PC-9 (cell line): Measurements from ENCODE around the gene CDHR2. TPM values are rescaled to one million over a fixed set of nuclear protein-coding genes. Genes with fewer than 3 reads are reported as not detected.

ENCODE experiments used
- BruUV-seq: library from RNA; stranded (reverse); fragments of 400-500 nt; replicated peaks from 2 replicates; lab custom pipeline; 2021; lab: Mats Ljungman, UMichigan
- CTCF ChIA-PET: fragments of 300-600 bp; sonication (Branson Sonifier 250); formaldehyde crosslinking; loops from one replicate; lab custom pipeline; 2022; ENCODE audit warnings: antibody characterized with exemption; lab: Charles Lee
- POLR2A ChIA-PET: fragments of 300-600 bp; sonication (Branson Sonifier 250); formaldehyde crosslinking; loops from one replicate; lab custom pipeline; 2022; ENCODE audit warnings: antibody characterized with exemption; ENCODE audit not compliant: unreplicated experiment; lab: Charles Lee
- DNase-seq, 2 experiments: peaks; one replicate each; pipeline versions ENCODE4 v3.0.0 to v3.0.0-alpha.2; 2015 to 2022; ENCODE audit warnings: mixed read lengths in 1 of 2
- H2AFZ ChIP-seq: fragments of 200-600 bp; sonication (generic); 2 replicates; pipeline ENCODE4 v1.8.1; 2017; ENCODE audit warnings: antibody characterized with exemption
- H3F3A ChIP-seq: fragments of 200-600 bp; sonication (generic); 2 replicates; pipeline ENCODE4 v1.8.1; 2017; ENCODE audit warnings: antibody characterized with exemption, mild to moderate bottlenecking, low read depth; ENCODE audit not compliant: insufficient read depth
- H3K27ac ChIP-seq: fragments of 200-600 bp; sonication (generic); 2 replicates; pipeline ENCODE4 v1.6.1; 2016; ENCODE audit warnings: mixed run types
- H3K27me3 ChIP-seq: fragments of 200-600 bp; sonication (generic); 2 replicates; pipeline ENCODE4 v1.6.1; 2016; ENCODE audit warnings: low read depth, mixed run types; ENCODE audit not compliant: insufficient read depth
- H3K36me3 ChIP-seq: fragments of 200-600 bp; sonication (generic); 2 replicates; pipeline ENCODE4 v1.6.1; 2016; ENCODE audit warnings: low read depth, mixed run types
- H3K4me1 ChIP-seq: fragments of 200-600 bp; sonication (generic); replicated peaks from 2 replicates; pipeline ENCODE4 v1.6.1; 2016; ENCODE audit warnings: mixed run types; ENCODE audit not compliant: insufficient read depth
- H3K4me2 ChIP-seq: fragments of 200-600 bp; sonication (generic); 2 replicates; pipeline ENCODE4 v1.6.1; 2017; ENCODE audit warnings: mixed run types
- H3K4me3 ChIP-seq: fragments of 200-600 bp; sonication (generic); 2 replicates; pipeline ENCODE4 v1.6.1; 2016; ENCODE audit warnings: mixed run types
- H3K79me2 ChIP-seq: fragments of 200-600 bp; sonication (generic); 2 replicates; pipeline ENCODE4 v1.6.1; 2017; ENCODE audit warnings: low read depth, mixed run types
- H3K9me2 ChIP-seq: fragments of 200-600 bp; sonication (generic); 2 replicates; pipeline ENCODE4 v1.8.1; 2017; ENCODE audit warnings: mild to moderate bottlenecking; ENCODE audit not compliant: insufficient read depth
- H3K9me3 ChIP-seq: fragments of 200-600 bp; sonication (generic); 2 replicates; pipeline ENCODE4 v1.8.1; 2016; ENCODE audit warnings: low read depth; ENCODE audit not compliant: insufficient read depth
- H4K20me1 ChIP-seq: fragments of 200-600 bp; sonication (generic); 2 replicates; pipeline ENCODE4 v1.8.1; 2017; ENCODE audit not compliant: insufficient read depth
- CTCF ChIP-seq: fragments of 200-600 bp; sonication (generic); conservative IDR thresholded peaks from 2 replicates; pipeline ENCODE4 v1.6.1; 2017; ENCODE audit warnings: mixed run types, antibody characterized with exemption, mild to moderate bottlenecking, moderate library complexity
- EZH2 ChIP-seq: fragments of 200-600 bp; sonication (generic); IDR thresholded peaks from 2 replicates; pipeline ENCODE4 v1.8.0; 2017; ENCODE audit warnings: antibody characterized with exemption, low read depth
- intact Hi-C: fragments of 100-400 bp; cut with micrococcal nuclease; formaldehyde crosslinking; loops from one replicate; pipeline ENCODE4 v1.10.0; 2022; ENCODE audit not compliant: unreplicated experiment
- total RNA-seq: library from RNA; stranded (reverse); gene quantifications from 2 replicates; pipeline ENCODE4 v1.2.3, GENCODE V29; 2021

CDHR2 gene
- total RNA-seq, 1 experiment from 2014 or later, result not detected

- Histone ChIP-seq H3K27me3 (no peaks in the 10 kb centered on the region), H4K20me1 (peaks cover 13% of the 10 kb centered on the region), H3K4me2 (no peak overlapping the region), H3K9me2 (no peaks in the 10 kb centered on the region), H3K27ac (no peak overlapping the region), H3K4me3 (no peak overlapping the region), H3K79me2 (peaks cover 8% of the 10 kb centered on the region; the same call in 1 of the 2 replicates), H2AFZ (no peak overlapping the region), H3F3A (peaks cover 45% of the 10 kb centered on the region), H3K36me3 (peaks cover 52% of the 10 kb centered on the region), H3K4me1 (peaks cover 19% of the 10 kb centered on the region), H3K9me3 (no peaks in the 10 kb centered on the region)
- TF ChIP-seq CTCF (no peak), EZH2 (no peak)
- peak in 1 of 2 experiments; percentile 70 for DNase-seq
- intact Hi-C loops, result no loop called here
- no TSS peak for BruUV-seq
- POLR2A ChIA-PET, result interaction anchor here (0.6 kb wide), 1 partner anchor 37 kb away, joined by 6 read pairs; no protein-coding TSS in a partner anchor
- CTCF ChIA-PET, result no interaction called here
These were observed 47.8 kb upstream of the CDHR2 start for GRCh38 chr5:176501333-176501732.

DNA sequence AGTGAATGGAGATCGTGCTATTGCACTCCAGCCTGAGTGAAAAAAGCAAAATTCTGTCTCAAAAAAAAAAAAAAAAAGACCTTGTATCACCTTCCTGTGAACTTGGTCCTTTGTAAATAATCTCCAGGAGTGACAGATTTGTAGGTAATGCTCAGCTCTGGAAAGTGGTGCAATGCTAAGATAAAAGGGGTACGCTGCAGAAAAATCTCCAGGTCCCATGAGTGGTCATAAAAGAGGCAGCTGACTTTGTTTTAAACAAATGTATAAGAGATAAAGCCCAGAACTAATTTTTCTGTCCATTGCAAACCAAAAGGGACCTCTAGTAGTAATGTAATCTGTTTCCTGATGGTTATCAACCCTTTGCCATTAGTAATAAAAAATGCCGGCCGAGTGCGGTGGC, 45.6 kb upstream of the CDHR2 start:
- BruUV-seq, result no TSS peak
- Histone ChIP-seq H3F3A (peaks cover 30% of the 10 kb centered on the region), H4K20me1 (peaks cover 9% of the 10 kb centered on the region; the same call in 1 of the 2 replicates), H3K4me2 (no peak overlapping the region), H3K27ac (no peak overlapping the region), H3K4me1 (peaks cover 2% of the 10 kb centered on the region), H3K27me3 (no peaks in the 10 kb centered on the region), H2AFZ (no peak overlapping the region), H3K9me2 (no peaks in the 10 kb centered on the region), H3K36me3 (peaks cover 39% of the 10 kb centered on the region), H3K9me3 (no peaks in the 10 kb centered on the region), H3K79me2 (peaks cover 4% of the 10 kb centered on the region; the same call in 1 of the 2 replicates), H3K4me3 (no peak overlapping the region)
- intact Hi-C loops, result no loop called here
- ChIA-PET POLR2A (interaction anchor here (0.6 kb wide), 1 partner anchor 88 kb away, joined by 4 read pairs; no protein-coding TSS in a partner anchor), CTCF (no interaction called here)
- TF ChIP-seq CTCF (no peak), EZH2 (no peak)
- DNase-seq, result no peak

GRCh38 chr5:176507911-176508310, 41.2 kb upstream of the CDHR2 start:
- POLR2A ChIA-PET, result no interaction called here
- Histone ChIP-seq H3K4me2 (no peak overlapping the region), H3K79me2 (no peaks in the 10 kb centered on the region), H3K4me3 (no peak overlapping the region), H2AFZ (no peak overlapping the region), H3K9me3 (no peaks in the 10 kb centered on the region), H3K4me1 (no peaks in the 10 kb centered on the region), H3F3A (peaks cover 21% of the 10 kb centered on the region; the same call in 1 of the 2 replicates), H4K20me1 (peaks cover 4% of the 10 kb centered on the region; the same call in 1 of the 2 replicates), H3K27ac (no peak overlapping the region), H3K9me2 (no peaks in the 10 kb centered on the region), H3K27me3 (no peaks in the 10 kb centered on the region), H3K36me3 (peaks cover 11% of the 10 kb centered on the region)
- TF ChIP-seq CTCF (no peak), EZH2 (no peak)
- no peak for DNase-seq
- intact Hi-C loops, result no loop called here
- CTCF ChIA-PET, result no interaction called here
- BruUV-seq, result no TSS peak
